Loucy (cell line): ENCODE measurements around the gene ADARB1.

Experiments
- H2AFZ ChIP-seq: fragments of 200-600 bp; sonication (generic); 2 replicates; pipeline ENCODE4 v1.6.0; 2016; ENCODE audit warnings: antibody characterized with exemption, mild to moderate bottlenecking, low read length, moderate library complexity
- H3F3A ChIP-seq: fragments of 200-600 bp; 2 replicates; pipeline ENCODE4 v1.6.0; 2016; ENCODE audit warnings: antibody characterized with exemption, low read depth, mild to moderate bottlenecking
- H3K27me3 ChIP-seq: fragments of 200-600 bp; sonication (generic); 2 replicates; pipeline ENCODE4 v1.6.1; 2014; ENCODE audit warnings: low read length, mild to moderate bottlenecking; ENCODE audit not compliant: insufficient read depth, poor library complexity, severe bottlenecking
- H3K36me3 ChIP-seq: fragments of 200-600 bp; sonication (generic); 2 replicates; pipeline ENCODE4 v1.6.1; 2016; ENCODE audit warnings: low read length; ENCODE audit not compliant: insufficient read depth
- H3K4me1 ChIP-seq: fragments of 200-600 bp; sonication (generic); 2 replicates; pipeline ENCODE4 v1.5.1; 2014; ENCODE audit warnings: low read length, mild to moderate bottlenecking; ENCODE audit not compliant: insufficient read depth, poor library complexity, severe bottlenecking
- H3K4me2 ChIP-seq: fragments of 200-600 bp; sonication (generic); 2 replicates; pipeline ENCODE4 v1.6.0; 2014; ENCODE audit warnings: antibody characterized with exemption, low read length, low read depth, mild to moderate bottlenecking; ENCODE audit not compliant: poor library complexity, severe bottlenecking
- H3K4me3 ChIP-seq: fragments of 200-600 bp; sonication (generic); 2 replicates; pipeline ENCODE4 v1.5.1; 2014; ENCODE audit warnings: low read length, mild to moderate bottlenecking, mixed read lengths; ENCODE audit not compliant: poor library complexity, severe bottlenecking
- H3K79me2 ChIP-seq: fragments of 200-600 bp; sonication (generic); 2 replicates; pipeline ENCODE4 v1.6.1; 2014; ENCODE audit warnings: low read length; ENCODE audit not compliant: insufficient read depth
- H3K9ac ChIP-seq: fragments of 200-600 bp; sonication (generic); 2 replicates; pipeline ENCODE4 v1.6.0; 2014; ENCODE audit warnings: mild to moderate bottlenecking, low read depth, low read length, moderate library complexity; ENCODE audit not compliant: poor library complexity, severe bottlenecking
- H3K9me2 ChIP-seq: fragments of 200-600 bp; sonication (generic); replicated peaks from 2 replicates; pipeline ENCODE4 v1.6.1; 2016; ENCODE audit warnings: low read depth, low read length, mixed read lengths
- H3K9me3 ChIP-seq: fragments of 200-600 bp; sonication (generic); 2 replicates; pipeline ENCODE4 v1.6.1; 2014; ENCODE audit warnings: mild to moderate bottlenecking, antibody characterized with exemption, low read length, low read depth; ENCODE audit not compliant: insufficient read depth
- H4K20me1 ChIP-seq: fragments of 200-600 bp; sonication (generic); 2 replicates; pipeline ENCODE4 v1.6.0; 2014; ENCODE audit warnings: antibody characterized with exemption, low read length, mild to moderate bottlenecking; ENCODE audit not compliant: insufficient read depth, poor library complexity, severe bottlenecking
- CTCF ChIP-seq: fragments of 200-600 bp; sonication (generic); conservative IDR thresholded peaks from 2 replicates; pipeline ENCODE4 v1.5.1; 2014; ENCODE audit warnings: mild to moderate bottlenecking, antibody characterized with exemption, low read length
- EZH2phosphoT487 ChIP-seq: fragments of 200-600 bp; IDR thresholded peaks from 2 replicates; pipeline ENCODE4 v1.6.1; 2018; ENCODE audit warnings: antibody characterized with exemption, mild to moderate bottlenecking, moderate library complexity, borderline replicate concordance

ADARB1 gene

GRCh38 chr21:45049714-45050344 lies 24.6 kb upstream of the ADARB1 start:
- H3F3A ChIP-seq: no peaks in the 10 kb centered on the region

GRCh38 chr21:45050345-45050796 lies 24.0 kb upstream of the ADARB1 start:
- Histone ChIP-seq H3K36me3 (no peaks in the 10 kb centered on the region), H3K79me2 (no peaks in the 10 kb centered on the region), H3K9ac (no peak overlapping the region), H3K27me3 (no peaks in the 10 kb centered on the region), H3K4me2 (no peak overlapping the region), H3K4me1 (no peaks in the 10 kb centered on the region), H4K20me1 (no peaks in the 10 kb centered on the region), H3F3A (no peaks in the 10 kb centered on the region), H2AFZ (no peak overlapping the region), H3K4me3 (no peak overlapping the region), H3K9me2 (no peaks in the 10 kb centered on the region), H3K9me3 (peaks cover 6% of the 10 kb centered on the region; the same call in 1 of the 2 replicates)
- TF ChIP-seq EZH2phosphoT487 (no peak), CTCF (no peak)

More at GRCh38 chr21:45049714-45050344, 24.6 kb upstream of the ADARB1 start:
- no peak overlapping the region for H3K9ac ChIP-seq
- H3K36me3 ChIP-seq: no peaks in the 10 kb centered on the region
- no peaks in the 10 kb centered on the region for H4K20me1 ChIP-seq
- H3K9me2 ChIP-seq: no peaks in the 10 kb centered on the region
- no peaks in the 10 kb centered on the region for H3K4me1 ChIP-seq
- H3K4me3 ChIP-seq: no peak overlapping the region
- TF ChIP-seq CTCF (no peak), EZH2phosphoT487 (no peak)
- no peaks in the 10 kb centered on the region for H3K79me2 ChIP-seq
- no peak overlapping the region for H2AFZ ChIP-seq
- H3K27me3 ChIP-seq: no peaks in the 10 kb centered on the region
- H3K4me2 ChIP-seq: no peak overlapping the region
- peaks cover 6% of the 10 kb centered on the region; the same call in 1 of the 2 replicates for H3K9me3 ChIP-seq

GRCh38 chr21:45050797-45051489 lies 23.4 kb upstream of the ADARB1 start:
- H3K27me3 ChIP-seq: no peaks in the 10 kb centered on the region
- no peaks in the 10 kb centered on the region for H4K20me1 ChIP-seq
- H3K36me3 ChIP-seq: no peaks in the 10 kb centered on the region
- H3F3A ChIP-seq: no peaks in the 10 kb centered on the region
- H3K4me2 ChIP-seq: no peak overlapping the region
- H3K4me3 ChIP-seq: no peak overlapping the region
- H3K79me2 ChIP-seq: no peaks in the 10 kb centered on the region
- no peaks in the 10 kb centered on the region for H3K4me1 ChIP-seq
- H2AFZ ChIP-seq: no peak overlapping the region
- no peak for TF ChIP-seq CTCF
- no peak for TF ChIP-seq EZH2phosphoT487
- no peaks in the 10 kb centered on the region for H3K9me2 ChIP-seq
- no peak overlapping the region for H3K9ac ChIP-seq
- H3K9me3 ChIP-seq: peaks cover 6% of the 10 kb centered on the region; the same call in 1 of the 2 replicates
